Keratinocyte (primary cell): ENCODE results near the gene CHSY3. TPM values are rescaled to one million over a fixed set of nuclear protein-coding genes. Genes with fewer than 3 reads are reported as not detected.

ENCODE experiments used
- DNase-seq: peaks from one replicate; pipeline ENCODE4 v3.0.0-alpha.2; 2011; ENCODE audit warnings: low read depth, missing footprints, low spot score
- FAIRE-seq: peaks from 2 replicates; lab custom pipeline; 2011; peaks lifted over from hg19 to GRCh38; lab: Jason Lieb, UNC
- H2AFZ ChIP-seq: 2 replicates; pipeline ENCODE4 v1.6.0; 2012; ENCODE audit warnings: low read length, control low read depth, inconsistent platforms; ENCODE audit not compliant: control insufficient read depth
- H3K27ac ChIP-seq: 2 replicates; pipeline ENCODE4 v1.5.1; 2011; ENCODE audit warnings: low read length; ENCODE audit not compliant: control insufficient read depth, insufficient read depth
- H3K27me3 ChIP-seq: 3 replicates; pipeline ENCODE4 v1.6.0; 2011; ENCODE audit warnings: low read length; ENCODE audit not compliant: control insufficient read depth, insufficient read depth; ENCODE audit errors: extremely low read depth
- H3K36me3 ChIP-seq, 2 experiments: 2 replicates in 1 of 2; 3 replicates in 1 of 2; pipeline ENCODE4 v1.5.1; 2011; ENCODE audit warnings: low read length in 2 of 2, mild to moderate bottlenecking in 1 of 2; ENCODE audit not compliant: control insufficient read depth in 2 of 2, insufficient read depth in 2 of 2; ENCODE audit errors: extremely low read depth in 1 of 2
- H3K4me1 ChIP-seq: 3 replicates; pipeline ENCODE4 v1.5.1; 2011; ENCODE audit warnings: low read length; ENCODE audit not compliant: control insufficient read depth, insufficient read depth; ENCODE audit errors: extremely low read depth
- H3K4me2 ChIP-seq: 3 replicates; pipeline ENCODE4 v1.6.0; 2011; ENCODE audit warnings: low read depth, low read length; ENCODE audit not compliant: control insufficient read depth, insufficient read depth; ENCODE audit errors: extremely low read depth
- H3K4me3 ChIP-seq, 3 experiments: fragments of 200-600 bp in 1 of 3; sonication (generic) in 1 of 3; 2 replicates in 2 of 3; 3 replicates in 1 of 3; pipeline ENCODE4 v1.5.1; 2011 to 2016; ENCODE audit warnings: low read length in 3 of 3, mild to moderate bottlenecking in 3 of 3, control low read depth in 2 of 3, inconsistent platforms in 1 of 3, low read depth in 1 of 3, mixed read lengths in 1 of 3, mixed run types in 1 of 3, moderate library complexity in 1 of 3; ENCODE audit not compliant: control insufficient read depth in 2 of 3, insufficient read depth in 2 of 3; ENCODE audit errors: extremely low read depth in 1 of 3
- H3K79me2 ChIP-seq: 2 replicates; pipeline ENCODE4 v1.6.0; 2012; ENCODE audit warnings: low read length; ENCODE audit not compliant: control insufficient read depth, insufficient read depth
- H3K9ac ChIP-seq: 3 replicates; pipeline ENCODE4 v1.6.0; 2011; ENCODE audit warnings: low read length; ENCODE audit not compliant: control insufficient read depth, insufficient read depth; ENCODE audit errors: extremely low read depth
- H3K9me1 ChIP-seq: 3 replicates; pipeline ENCODE4 v1.6.0; 2011; ENCODE audit warnings: low read length; ENCODE audit not compliant: control insufficient read depth, insufficient read depth; ENCODE audit errors: extremely low read depth
- H3K9me3 ChIP-seq: 2 replicates; pipeline ENCODE4 v1.5.1; 2012; ENCODE audit warnings: low read depth, low read length; ENCODE audit not compliant: control insufficient read depth
- H4K20me1 ChIP-seq: 3 replicates; pipeline ENCODE4 v1.6.0; 2011; ENCODE audit warnings: low read length; ENCODE audit not compliant: control insufficient read depth, insufficient read depth; ENCODE audit errors: extremely low read depth
- EZH2 ChIP-seq: IDR thresholded peaks from one replicate; pipeline ENCODE4 v1.6.1; 2012; ENCODE audit warnings: inconsistent platforms, mild to moderate bottlenecking, low read length, moderate library complexity
- dilution Hi-C: fragments of 300-500 bp; cut with MboI; formaldehyde crosslinking; loops from one replicate; pipeline ENCODE4 v1.7.0; 2020; ENCODE audit warnings: low sequenced_read_pairs; ENCODE audit not compliant: extremely low pct_ligation_motif_present
- polyA plus RNA-seq, 5 experiments: library from polyadenylated mRNA; depleted of rRNA in 3 of 5; stranded (reverse) in 3 of 5; stranded (forward) in 1 of 5; unstranded in 1 of 5; fragments of >200 nt; gene quantifications; 1 replicate in 1 of 5; 2 replicates in 3 of 5; 3 replicates in 1 of 5; pipeline versions ENCODE4 v1.2.1 to v1.2.3, GENCODE V29; 2011 to 2012; ENCODE audit warnings: missing spikeins in 2 of 5, low read depth in 1 of 5, low replicate concordance in 1 of 5
- TF ChIP-seq, protein P1 (sequence below), 3 experiments: IDR thresholded peaks in 1 of 3; conservative IDR thresholded peaks in 1 of 3; optimal IDR thresholded peaks in 1 of 3; 2 replicates in 2 of 3; 3 replicates in 1 of 3; pipeline versions ENCODE3 to v1.5.1; 2011; ENCODE audit warnings: low read length in 3 of 3, mild to moderate bottlenecking in 3 of 3, moderate library complexity in 2 of 3, control low read depth in 1 of 3, inconsistent platforms in 1 of 3; ENCODE audit not compliant: insufficient read depth in 2 of 3; ENCODE audit errors: extremely low read depth in 1 of 3

Gene CHSY3
- polyA plus RNA-seq, 1 donor (not counting 4 experiments of a cell fraction or from before 2014, with no cell fraction given) = 0.47 TPM

DNA sequence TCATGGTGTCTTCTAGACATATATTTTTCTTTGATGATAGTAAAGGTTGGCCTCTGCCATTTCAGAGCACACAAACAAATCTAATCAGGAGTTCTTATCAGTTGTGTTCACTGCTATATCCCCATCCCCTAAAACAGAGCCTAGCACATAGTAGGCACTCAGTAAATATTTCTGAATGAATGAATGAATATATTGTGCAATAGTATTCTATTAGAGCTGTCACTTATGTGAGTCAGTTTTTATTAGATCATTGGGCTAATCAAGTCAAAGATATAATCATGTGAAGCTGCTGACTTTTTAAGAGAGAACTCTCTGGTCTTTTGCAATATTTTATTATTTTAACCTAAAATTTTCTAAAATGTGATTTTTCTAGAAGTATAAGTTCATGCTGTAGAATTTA lies 84.2 kb downstream of the CHSY3 start:
- H3K4me2 ChIP-seq = no peak overlapping the region
- dilution Hi-C loops = no loop called here
- DNase-seq (no peak), FAIRE-seq (no peak)
- H4K20me1 ChIP-seq = no peaks in the 10 kb centered on the region
- H3K27ac ChIP-seq = no peak overlapping the region
- no peaks in the 10 kb centered on the region for H3K4me1 ChIP-seq
- H3K27me3 ChIP-seq = no peaks in the 10 kb centered on the region
- H3K9me1 ChIP-seq = no peaks in the 10 kb centered on the region
- no peak overlapping the region for H3K9ac ChIP-seq
- H2AFZ ChIP-seq = no peak overlapping the region
- H3K36me3 ChIP-seq = no peaks in the 10 kb centered on the region
- H3K4me3 ChIP-seq = no peak overlapping the region
- no peaks in the 10 kb centered on the region for H3K9me3 ChIP-seq
- TF ChIP-seq, protein P1, sequence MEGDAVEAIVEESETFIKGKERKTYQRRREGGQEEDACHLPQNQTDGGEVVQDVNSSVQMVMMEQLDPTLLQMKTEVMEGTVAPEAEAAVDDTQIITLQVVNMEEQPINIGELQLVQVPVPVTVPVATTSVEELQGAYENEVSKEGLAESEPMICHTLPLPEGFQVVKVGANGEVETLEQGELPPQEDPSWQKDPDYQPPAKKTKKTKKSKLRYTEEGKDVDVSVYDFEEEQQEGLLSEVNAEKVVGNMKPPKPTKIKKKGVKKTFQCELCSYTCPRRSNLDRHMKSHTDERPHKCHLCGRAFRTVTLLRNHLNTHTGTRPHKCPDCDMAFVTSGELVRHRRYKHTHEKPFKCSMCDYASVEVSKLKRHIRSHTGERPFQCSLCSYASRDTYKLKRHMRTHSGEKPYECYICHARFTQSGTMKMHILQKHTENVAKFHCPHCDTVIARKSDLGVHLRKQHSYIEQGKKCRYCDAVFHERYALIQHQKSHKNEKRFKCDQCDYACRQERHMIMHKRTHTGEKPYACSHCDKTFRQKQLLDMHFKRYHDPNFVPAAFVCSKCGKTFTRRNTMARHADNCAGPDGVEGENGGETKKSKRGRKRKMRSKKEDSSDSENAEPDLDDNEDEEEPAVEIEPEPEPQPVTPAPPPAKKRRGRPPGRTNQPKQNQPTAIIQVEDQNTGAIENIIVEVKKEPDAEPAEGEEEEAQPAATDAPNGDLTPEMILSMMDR (optimal IDR thresholded peaks at IDR 0.05 in 1 of 3, IDR thresholded peaks at IDR 0.05 in 1 of 3, conservative IDR thresholded peaks at IDR 0.05 in 1 of 3; ENCODE audit: extremely low read depth in 1 of 3, insufficient read depth in 2 of 3, low read length in 3 of 3) = no peak
- no peak for TF ChIP-seq EZH2
- H3K79me2 ChIP-seq = no peaks in the 10 kb centered on the region

DNA sequence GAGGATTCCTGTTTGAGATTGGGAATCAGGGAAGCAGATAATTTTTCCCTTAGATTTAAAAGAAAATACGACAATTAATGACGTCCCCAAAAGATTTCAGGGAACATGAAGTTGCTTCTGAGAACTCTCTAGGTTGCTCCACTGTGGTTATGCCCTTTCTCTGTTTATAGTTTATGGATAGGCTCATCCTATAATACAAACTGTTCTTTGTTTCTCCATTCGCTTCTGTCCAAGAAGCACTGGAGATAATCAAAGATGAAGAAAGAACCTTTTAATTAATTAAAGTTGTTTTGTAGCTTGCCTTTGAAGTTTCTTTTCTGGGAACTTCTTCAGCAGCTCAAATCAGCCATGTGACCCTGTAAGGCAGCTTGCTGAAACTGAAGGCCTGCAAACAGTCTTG lies 87.5 kb downstream of the CHSY3 start:
- no peak for FAIRE-seq
- no peaks in the 10 kb centered on the region for H4K20me1 ChIP-seq
- dilution Hi-C loops = no loop called here
- no peak for TF ChIP-seq EZH2
- TF ChIP-seq, protein P1 (optimal IDR thresholded peaks at IDR 0.05 in 1 of 3, IDR thresholded peaks at IDR 0.05 in 1 of 3, conservative IDR thresholded peaks at IDR 0.05 in 1 of 3; ENCODE audit: extremely low read depth in 1 of 3, insufficient read depth in 2 of 3, low read length in 3 of 3) = no peak
- no peak overlapping the region for H3K27ac ChIP-seq
- no peak overlapping the region for H3K4me3 ChIP-seq
- no peaks in the 10 kb centered on the region for H3K36me3 ChIP-seq
- H2AFZ ChIP-seq = no peak overlapping the region
- no peaks in the 10 kb centered on the region for H3K9me1 ChIP-seq
- no peaks in the 10 kb centered on the region for H3K9me3 ChIP-seq
- no peak overlapping the region for H3K4me2 ChIP-seq
- H3K9ac ChIP-seq = no peak overlapping the region
- no peak for DNase-seq
- H3K27me3 ChIP-seq = no peaks in the 10 kb centered on the region
- no peaks in the 10 kb centered on the region for H3K4me1 ChIP-seq
- H3K79me2 ChIP-seq = no peaks in the 10 kb centered on the region
